ENCODE measurements around the gene CDKN2B. TPM values are rescaled to one million over a fixed set of nuclear protein-coding genes. Genes with fewer than 3 reads are reported as not detected.

Gene CDKN2B
- total and polyA plus RNA-seq, 10 donors: 1.5 to 25.7 (median 9.1) TPM

GRCh38 chr9:21958833-21959232 is 50.3 kb downstream of the CDKN2B start:
- peaks cover 0 to 7% (median 0%) of the 10 kb centered on the region in 8 donors for H3K9me3 ChIP-seq
- H3K4me1 ChIP-seq: no peaks in the 10 kb centered on the region
- H3K27me3 ChIP-seq (replicated peaks in 1 of 7): peaks cover 0 to 46% (median 17%) of the 10 kb centered on the region in 7 donors
- intact Hi-C loops (cut with DNase I; ENCODE audit: low total_unique reads): no loop called here
- DNase-seq: no peak
- no peaks in the 10 kb centered on the region for H3K36me3 ChIP-seq
- no peak for TF ChIP-seq POLR2AphosphoS5 (IDR thresholded peaks at IDR 0.05)
- TF ChIP-seq POLR2A (IDR thresholded peaks at IDR 0.05): no peak
- TF ChIP-seq, protein P1, sequence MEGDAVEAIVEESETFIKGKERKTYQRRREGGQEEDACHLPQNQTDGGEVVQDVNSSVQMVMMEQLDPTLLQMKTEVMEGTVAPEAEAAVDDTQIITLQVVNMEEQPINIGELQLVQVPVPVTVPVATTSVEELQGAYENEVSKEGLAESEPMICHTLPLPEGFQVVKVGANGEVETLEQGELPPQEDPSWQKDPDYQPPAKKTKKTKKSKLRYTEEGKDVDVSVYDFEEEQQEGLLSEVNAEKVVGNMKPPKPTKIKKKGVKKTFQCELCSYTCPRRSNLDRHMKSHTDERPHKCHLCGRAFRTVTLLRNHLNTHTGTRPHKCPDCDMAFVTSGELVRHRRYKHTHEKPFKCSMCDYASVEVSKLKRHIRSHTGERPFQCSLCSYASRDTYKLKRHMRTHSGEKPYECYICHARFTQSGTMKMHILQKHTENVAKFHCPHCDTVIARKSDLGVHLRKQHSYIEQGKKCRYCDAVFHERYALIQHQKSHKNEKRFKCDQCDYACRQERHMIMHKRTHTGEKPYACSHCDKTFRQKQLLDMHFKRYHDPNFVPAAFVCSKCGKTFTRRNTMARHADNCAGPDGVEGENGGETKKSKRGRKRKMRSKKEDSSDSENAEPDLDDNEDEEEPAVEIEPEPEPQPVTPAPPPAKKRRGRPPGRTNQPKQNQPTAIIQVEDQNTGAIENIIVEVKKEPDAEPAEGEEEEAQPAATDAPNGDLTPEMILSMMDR (IDR thresholded peaks at IDR 0.05 in 8 of 11, conservative IDR thresholded peaks at IDR 0.05 in 3 of 11): no peak
- no peak overlapping the region for H3K27ac ChIP-seq
- H3K4me3 ChIP-seq: no peak overlapping the region
- 65 to 96% (median 77%) methylated on average over 2 of the region's 2 CpGs for WGBS, 5 donors

Small RNA genes within 50 kb of the gene (small RNA-seq; reads per million reads assigned to genes)
- 0 reads per million in 4 donors for gene RF02045

Other genes with a start within 250 kb of the CDKN2B start
- gene MTAP, start 206.7 kb downstream of the CDKN2B start, total RNA-seq: 10 to 100 TPM; 26.0 to 56.3 (median 44.9) TPM
- 10 to 100 TPM; 11.9 to 12.9 (median 12.6) TPM for gene MTAP, start 206.7 kb downstream of the CDKN2B start, polyA plus RNA-seq
- gene CDKN2A, start 14.9 kb downstream of the CDKN2B start, total RNA-seq: 10 to 100 TPM in 2 of 7 donors, 1 to 10 TPM in 5; 2.3 to 19.7 (median 7.5) TPM
- gene CDKN2A, start 14.9 kb downstream of the CDKN2B start, polyA plus RNA-seq: 10 to 100 TPM in 1 of 3 donors, 1 to 10 TPM in 2; 4.0 to 10.2 (median 4.6) TPM
- gene CDKN2B-AS1, start 14.5 kb downstream of the CDKN2B start, total RNA-seq: 1 to 10 TPM; 2.1 to 6.6 (median 3.1) TPM
- gene CDKN2B-AS1, start 14.5 kb downstream of the CDKN2B start, polyA plus RNA-seq: 1 to 10 TPM in 2 of 3 donors, under 1 TPM in 1; 0.90 to 1.9 (median 1.0) TPM